GM10266 (cell line): ENCODE results near the gene C20orf96.

Experiments
- DNase-seq: peaks from one replicate; pipeline ENCODE4 v3.0.0; 2012; ENCODE audit errors: extremely low spot score
- TF ChIP-seq, protein P1 (sequence below): IDR thresholded peaks from 2 replicates; pipeline ENCODE4 v1.5.1; 2012; ENCODE audit warnings: mild to moderate bottlenecking, low read depth; ENCODE audit not compliant: control insufficient read depth, insufficient read depth; ENCODE audit errors: missing control alignments

The C20orf96 gene

DNA sequence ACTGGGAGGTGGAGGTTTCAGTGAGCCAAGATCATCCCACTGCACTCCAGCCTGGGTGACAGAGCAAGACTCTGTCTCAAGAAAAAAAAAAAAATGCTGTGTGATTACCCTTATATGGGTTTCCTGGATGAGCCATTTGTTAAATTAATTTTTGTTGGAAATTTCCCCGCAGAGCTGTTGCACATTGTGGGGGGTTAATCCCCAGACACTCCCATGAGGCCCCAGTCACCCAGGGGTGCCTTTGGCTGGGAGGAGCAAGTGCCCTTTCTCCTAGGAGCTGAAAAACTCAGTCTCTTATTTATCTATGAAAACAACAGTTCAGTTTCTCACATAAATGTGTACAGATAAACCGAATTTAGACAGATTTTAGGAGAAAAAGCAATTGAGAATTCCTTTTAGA, 37.7 kb downstream of the C20orf96 start:
- no peak for DNase-seq
- TF ChIP-seq, protein P1, sequence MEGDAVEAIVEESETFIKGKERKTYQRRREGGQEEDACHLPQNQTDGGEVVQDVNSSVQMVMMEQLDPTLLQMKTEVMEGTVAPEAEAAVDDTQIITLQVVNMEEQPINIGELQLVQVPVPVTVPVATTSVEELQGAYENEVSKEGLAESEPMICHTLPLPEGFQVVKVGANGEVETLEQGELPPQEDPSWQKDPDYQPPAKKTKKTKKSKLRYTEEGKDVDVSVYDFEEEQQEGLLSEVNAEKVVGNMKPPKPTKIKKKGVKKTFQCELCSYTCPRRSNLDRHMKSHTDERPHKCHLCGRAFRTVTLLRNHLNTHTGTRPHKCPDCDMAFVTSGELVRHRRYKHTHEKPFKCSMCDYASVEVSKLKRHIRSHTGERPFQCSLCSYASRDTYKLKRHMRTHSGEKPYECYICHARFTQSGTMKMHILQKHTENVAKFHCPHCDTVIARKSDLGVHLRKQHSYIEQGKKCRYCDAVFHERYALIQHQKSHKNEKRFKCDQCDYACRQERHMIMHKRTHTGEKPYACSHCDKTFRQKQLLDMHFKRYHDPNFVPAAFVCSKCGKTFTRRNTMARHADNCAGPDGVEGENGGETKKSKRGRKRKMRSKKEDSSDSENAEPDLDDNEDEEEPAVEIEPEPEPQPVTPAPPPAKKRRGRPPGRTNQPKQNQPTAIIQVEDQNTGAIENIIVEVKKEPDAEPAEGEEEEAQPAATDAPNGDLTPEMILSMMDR: no peak

GRCh38 chr20:251354-251753, 39.2 kb downstream of the C20orf96 start:
- no peak for DNase-seq
- TF ChIP-seq, protein P1: no peak

GRCh38 chr20:242905-243304, 47.6 kb downstream of the C20orf96 start:
- DNase-seq: no peak
- TF ChIP-seq, protein P1: no peak

- no peak for DNase-seq
- TF ChIP-seq, protein P1: no peak
These were observed 52.6 kb downstream of the C20orf96 start for GRCh38 chr20:237929-238328.

DNA sequence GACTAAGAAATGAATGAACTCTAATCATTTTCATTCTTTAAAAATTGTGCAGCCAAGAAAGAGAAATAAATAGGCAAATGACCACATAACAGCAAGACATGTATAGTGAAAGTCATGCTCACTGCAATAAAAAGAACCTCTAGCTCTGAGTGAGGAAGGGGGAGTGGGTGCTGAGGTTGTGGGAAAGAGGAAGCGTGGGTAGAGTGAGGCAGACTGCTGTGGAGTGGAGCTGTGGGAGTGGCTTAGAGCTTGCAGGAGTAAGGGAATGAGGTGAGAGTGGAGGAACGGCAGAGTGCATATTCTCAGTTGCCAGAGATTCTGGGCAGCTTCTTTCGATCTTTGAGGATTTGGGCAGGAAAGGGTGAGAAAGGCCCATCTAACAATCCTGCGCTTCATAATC, 53.1 kb downstream of the C20orf96 start:
- no peak for DNase-seq
- TF ChIP-seq, protein P1: no peak

DNA sequence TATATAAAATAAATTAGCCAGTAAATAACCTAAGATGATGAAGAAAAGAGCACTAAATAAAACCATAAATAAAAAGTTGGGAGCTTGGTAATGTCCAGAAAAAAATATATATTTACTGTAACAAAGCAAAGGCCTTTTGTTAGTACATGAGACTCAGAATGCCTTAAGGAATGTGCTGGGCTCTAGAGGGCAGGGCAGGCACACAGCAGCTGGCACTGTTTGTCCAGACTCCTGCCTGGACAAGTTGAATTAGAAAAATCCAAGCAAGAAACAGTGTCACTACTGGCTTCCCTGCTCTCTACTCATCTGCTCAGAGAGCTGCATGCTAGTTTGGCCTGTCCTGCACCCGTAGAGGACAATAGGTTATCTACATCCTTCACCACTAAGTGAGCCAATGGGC, 54.7 kb downstream of the C20orf96 start:
- no peak for DNase-seq
- TF ChIP-seq, protein P1: no peak

DNA sequence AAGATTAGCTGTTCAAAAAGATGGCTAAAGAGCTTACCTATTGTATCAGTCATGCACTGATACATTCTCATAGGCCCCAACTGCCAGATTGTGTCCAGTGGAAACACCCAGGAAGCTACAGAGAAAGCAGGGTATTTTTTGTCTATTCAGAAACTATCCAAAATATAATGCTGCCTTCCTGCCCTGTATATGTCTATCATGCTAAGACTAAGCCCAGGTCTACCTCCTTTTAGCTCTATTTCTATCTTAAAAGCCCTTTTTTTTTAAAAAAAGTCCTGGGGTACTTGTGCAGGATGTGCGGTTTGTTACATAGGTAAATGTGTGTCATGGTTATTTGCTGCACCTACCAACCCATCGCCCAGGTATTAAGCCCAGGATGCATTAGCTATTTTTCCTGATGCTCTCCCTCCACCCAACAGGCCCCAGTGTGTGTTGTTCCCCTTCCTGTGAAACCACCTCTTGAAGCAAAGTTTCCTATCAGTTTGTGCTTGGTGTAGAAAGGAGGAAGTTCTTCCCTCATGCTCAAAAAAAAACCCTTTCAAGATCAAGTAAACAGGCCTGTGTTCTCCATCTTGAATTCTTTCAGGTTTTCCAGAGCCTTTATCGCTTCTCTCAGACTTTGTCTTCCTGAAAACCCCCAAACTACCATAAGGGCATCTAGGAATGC, 63.0 kb downstream of the C20orf96 start:
- DNase-seq: no peak
- TF ChIP-seq, protein P1: no peak
